ENCODE results near the gene NIT1. TPM values are rescaled to one million over a fixed set of nuclear protein-coding genes. Genes with fewer than 3 reads are reported as not detected.

Gene NIT1
- total and polyA plus RNA-seq, 2 of the 13 experiments (the other 11 are each of a cell fraction or from before 2014, with no cell fraction given) = 22.7 to 31.0 TPM

DNA sequence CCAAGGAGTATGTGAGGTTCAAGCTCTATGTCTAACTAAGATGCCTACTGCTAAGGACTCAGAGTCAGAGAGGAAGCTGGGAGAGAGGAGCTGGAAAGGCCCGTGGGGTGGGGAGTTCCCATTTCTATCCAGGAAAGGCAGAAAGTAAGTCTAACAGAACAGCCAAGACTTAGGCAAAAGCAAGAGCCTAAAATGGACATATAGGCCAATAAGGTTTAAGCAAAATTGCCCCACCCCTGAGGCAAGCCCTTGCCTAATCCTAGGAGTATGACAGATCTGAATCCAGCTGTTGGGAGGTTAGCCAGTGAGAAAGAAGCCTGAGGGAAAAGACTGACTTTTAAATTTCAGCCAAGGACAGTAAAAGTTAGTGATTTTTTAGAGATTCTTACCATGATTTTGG lies 21.4 kb upstream of the NIT1 start:
- DNase-seq (ENCODE audit: low spot score) (no peak), FAIRE-seq (no peak), ATAC-seq (no peak)
- no peak for TF ChIP-seq FOSL1 (CRISPR knock-in tag; IDR thresholded peaks at IDR 0.05; ENCODE audit: borderline replicate concordance)
- no peak for TF ChIP-seq MAZ (IDR thresholded peaks at IDR 0.05; ENCODE audit: borderline replicate concordance, low read depth, low read length)
- TF ChIP-seq MAZ (CRISPR knock-in tag; IDR thresholded peaks at IDR 0.05; ENCODE audit: low read depth) = no peak
- no peak for TF ChIP-seq ZNF777 (CRISPR knock-in tag; IDR thresholded peaks at IDR 0.05)
- TF ChIP-seq SNAI1 (CRISPR knock-in tag; IDR thresholded peaks at IDR 0.05; ENCODE audit: borderline replicate concordance) = no peak
- no peak for TF ChIP-seq ZNF83 (CRISPR knock-in tag; IDR thresholded peaks at IDR 0.05; ENCODE audit: borderline replicate concordance)
- TF ChIP-seq ZFY (CRISPR knock-in tag; IDR thresholded peaks at IDR 0.05) = no peak
- TF ChIP-seq, protein P1, sequence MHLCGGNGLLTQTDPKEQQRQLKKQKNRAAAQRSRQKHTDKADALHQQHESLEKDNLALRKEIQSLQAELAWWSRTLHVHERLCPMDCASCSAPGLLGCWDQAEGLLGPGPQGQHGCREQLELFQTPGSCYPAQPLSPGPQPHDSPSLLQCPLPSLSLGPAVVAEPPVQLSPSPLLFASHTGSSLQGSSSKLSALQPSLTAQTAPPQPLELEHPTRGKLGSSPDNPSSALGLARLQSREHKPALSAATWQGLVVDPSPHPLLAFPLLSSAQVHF (CRISPR knock-in tag; IDR thresholded peaks at IDR 0.05) = no peak
- no peak for TF ChIP-seq RFX3 (CRISPR knock-in tag; IDR thresholded peaks at IDR 0.05)
- TF ChIP-seq, protein P2, sequence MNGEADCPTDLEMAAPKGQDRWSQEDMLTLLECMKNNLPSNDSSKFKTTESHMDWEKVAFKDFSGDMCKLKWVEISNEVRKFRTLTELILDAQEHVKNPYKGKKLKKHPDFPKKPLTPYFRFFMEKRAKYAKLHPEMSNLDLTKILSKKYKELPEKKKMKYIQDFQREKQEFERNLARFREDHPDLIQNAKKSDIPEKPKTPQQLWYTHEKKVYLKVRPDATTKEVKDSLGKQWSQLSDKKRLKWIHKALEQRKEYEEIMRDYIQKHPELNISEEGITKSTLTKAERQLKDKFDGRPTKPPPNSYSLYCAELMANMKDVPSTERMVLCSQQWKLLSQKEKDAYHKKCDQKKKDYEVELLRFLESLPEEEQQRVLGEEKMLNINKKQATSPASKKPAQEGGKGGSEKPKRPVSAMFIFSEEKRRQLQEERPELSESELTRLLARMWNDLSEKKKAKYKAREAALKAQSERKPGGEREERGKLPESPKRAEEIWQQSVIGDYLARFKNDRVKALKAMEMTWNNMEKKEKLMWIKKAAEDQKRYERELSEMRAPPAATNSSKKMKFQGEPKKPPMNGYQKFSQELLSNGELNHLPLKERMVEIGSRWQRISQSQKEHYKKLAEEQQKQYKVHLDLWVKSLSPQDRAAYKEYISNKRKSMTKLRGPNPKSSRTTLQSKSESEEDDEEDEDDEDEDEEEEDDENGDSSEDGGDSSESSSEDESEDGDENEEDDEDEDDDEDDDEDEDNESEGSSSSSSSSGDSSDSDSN (CRISPR knock-in tag; IDR thresholded peaks at IDR 0.05) = no peak
- TF ChIP-seq TCF12 (IDR thresholded peaks at IDR 0.05) = no peak
- TF ChIP-seq TCF12 (CRISPR knock-in tag; IDR thresholded peaks at IDR 0.05) = no peak
- no peak for TF ChIP-seq SALL2 (CRISPR knock-in tag; IDR thresholded peaks at IDR 0.05)
- no peak for TF ChIP-seq GATA4 (IDR thresholded peaks at IDR 0.05; ENCODE audit: borderline replicate concordance, low read depth)
- TF ChIP-seq ZNF766 (CRISPR knock-in tag; IDR thresholded peaks at IDR 0.05; ENCODE audit: borderline replicate concordance) = no peak
- TF ChIP-seq, protein P3, sequence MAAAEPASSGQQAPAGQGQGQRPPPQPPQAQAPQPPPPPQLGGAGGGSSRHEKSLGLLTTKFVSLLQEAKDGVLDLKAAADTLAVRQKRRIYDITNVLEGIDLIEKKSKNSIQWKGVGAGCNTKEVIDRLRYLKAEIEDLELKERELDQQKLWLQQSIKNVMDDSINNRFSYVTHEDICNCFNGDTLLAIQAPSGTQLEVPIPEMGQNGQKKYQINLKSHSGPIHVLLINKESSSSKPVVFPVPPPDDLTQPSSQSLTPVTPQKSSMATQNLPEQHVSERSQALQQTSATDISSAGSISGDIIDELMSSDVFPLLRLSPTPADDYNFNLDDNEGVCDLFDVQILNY (CRISPR knock-in tag; conservative IDR thresholded peaks at IDR 0.05) = no peak
- TF ChIP-seq SIX1 (CRISPR knock-in tag; IDR thresholded peaks at IDR 0.05; ENCODE audit: borderline replicate concordance) = no peak
- TF ChIP-seq, protein P4, sequence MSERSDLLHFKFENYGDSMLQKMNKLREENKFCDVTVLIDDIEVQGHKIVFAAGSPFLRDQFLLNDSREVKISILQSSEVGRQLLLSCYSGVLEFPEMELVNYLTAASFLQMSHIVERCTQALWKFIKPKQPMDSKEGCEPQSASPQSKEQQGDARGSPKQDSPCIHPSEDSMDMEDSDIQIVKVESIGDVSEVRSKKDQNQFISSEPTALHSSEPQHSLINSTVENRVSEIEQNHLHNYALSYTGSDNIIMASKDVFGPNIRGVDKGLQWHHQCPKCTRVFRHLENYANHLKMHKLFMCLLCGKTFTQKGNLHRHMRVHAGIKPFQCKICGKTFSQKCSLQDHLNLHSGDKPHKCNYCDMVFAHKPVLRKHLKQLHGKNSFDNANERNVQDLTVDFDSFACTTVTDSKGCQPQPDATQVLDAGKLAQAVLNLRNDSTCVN (CRISPR knock-in tag; IDR thresholded peaks at IDR 0.05; ENCODE audit: borderline replicate concordance) = no peak
- H3K4me2 ChIP-seq (ENCODE audit: low read depth, low read length) = no peak overlapping the region
- ChIA-PET CTCF (ENCODE audit: low intra/inter-chr PET ratio, low total read pairs) (interaction anchor here (1.4 to 3.3 kb wide), 2 partner anchors 24 to 55 kb away, joined by 5 to 50 read pairs; no protein-coding TSS in a partner anchor), POLR2A (interaction anchor here (1.1 kb wide), 1 partner anchor 36 kb away, joined by 3 read pairs; the partner anchor contains the start of gene DEDD)
- no peaks in the 10 kb centered on the region for H3K9me3 ChIP-seq (ENCODE audit: low read length)
- H3K4me3 ChIP-seq (replicated peaks in 1 of 3; ENCODE audit: insufficient read depth in 1 of 3, low read depth in 2 of 3, low read length in 3 of 3) = no peak overlapping the region
- H3K36me3 ChIP-seq (replicated peaks in 1 of 2; ENCODE audit: control insufficient read depth in 1 of 2, insufficient read depth in 2 of 2, low read length in 2 of 2) = peaks cover 2 to 7% of the 10 kb centered on the region in 2 experiments; a peak in 4 of 5 replicates
- BruUV-seq (replicated peaks) = no TSS peak
- H3K79me2 ChIP-seq (ENCODE audit: insufficient read depth, low read length) = no peaks in the 10 kb centered on the region
- peaks cover 0 to 14% of the 10 kb centered on the region in 2 experiments; a peak in 2 of 5 replicates for H3K27me3 ChIP-seq (ENCODE audit: control insufficient read depth in 1 of 2, insufficient read depth in 2 of 2, low read length in 2 of 2)
- WGBS (ENCODE audit: low lambda C conversion rate) = 24% methylated on average over 1 of the region's 1 CpG
- no peak overlapping the region for H3K27ac ChIP-seq (ENCODE audit: extremely low read length, insufficient read depth, low read length)
- peaks cover 10% of the 10 kb centered on the region for H3K4me1 ChIP-seq (ENCODE audit: insufficient read depth, low read length)
- in situ Hi-C loops (cut with HindIII; ENCODE audit: extremely low pct_ligation_motif_present, low pct_unique_long_range_greater_than_20kb) = loop anchor here (10.0 kb wide), 1 partner anchor 102 kb away; no protein-coding TSS in a partner anchor
- no peak overlapping the region for H2AFZ ChIP-seq (ENCODE audit: low read length)
- no peaks in the 10 kb centered on the region for H4K20me1 ChIP-seq (ENCODE audit: insufficient read depth, low read length)
- no peak overlapping the region for H3K9ac ChIP-seq (ENCODE audit: insufficient read depth, low read depth, low read length)
- intact Hi-C loops (cut with micrococcal nuclease; ENCODE audit: unreplicated experiment) = loop anchor here (2.0 kb wide), 2 partner anchors 42 to 100 kb away; no protein-coding TSS in a partner anchor
